Common myeloid progenitor, CD34-positive (primary cell): ENCODE data around the gene CDH9.
"Not testable (repeated sequence)": the region's sequence is repeated elsewhere in the genome, so short reads cannot be mapped to it uniquely, and the experiment has no call there.

Experiments used
- CTCF ChIA-PET: fragments of 350-600 bp; sonication (Branson Sonifier 250); formaldehyde crosslinking; loops from one replicate; lab custom pipeline; 2021; ENCODE audit warnings: antibody characterized with exemption; lab: Charles Lee
- POLR2A ChIA-PET: fragments of 350-600 bp; sonication (Branson Sonifier 250); formaldehyde crosslinking; loops from one replicate; lab custom pipeline; 2021; ENCODE audit warnings: antibody characterized with exemption; lab: Charles Lee
- DNase-seq, 3 donors: peaks; one replicate each; pipeline versions ENCODE4 v3.0.0 to v3.0.0-alpha.2; 2013
- H3K27ac ChIP-seq, 2 experiments: 1 replicate in 1 of 2; 2 replicates in 1 of 2; pipeline ENCODE4 v1.7.0; 2013; ENCODE audit warnings: inconsistent platforms in 2 of 2, low read length in 2 of 2, mild to moderate bottlenecking in 2 of 2, low read depth in 1 of 2, moderate library complexity in 1 of 2; ENCODE audit not compliant: severe bottlenecking in 2 of 2, insufficient read depth in 1 of 2, poor library complexity in 1 of 2
- H3K27me3 ChIP-seq, 5 experiments: replicated peaks in 2 of 5; 1 replicate in 3 of 5; 2 replicates in 2 of 5; pipeline versions ENCODE4 v1.6.1 to v1.7.0; 2013; ENCODE audit warnings: low read length in 4 of 5, mild to moderate bottlenecking in 2 of 5, moderate library complexity in 2 of 5, inconsistent platforms in 1 of 5; ENCODE audit not compliant: insufficient read depth in 5 of 5, control insufficient read depth in 4 of 5
- H3K36me3 ChIP-seq, 4 experiments: 1 replicate in 2 of 4; 2 replicates in 2 of 4; pipeline versions ENCODE4 v1.6.1 to v1.7.0; 2013; ENCODE audit warnings: low read length in 3 of 4, control low read depth in 1 of 4, mild to moderate bottlenecking in 1 of 4; ENCODE audit not compliant: control insufficient read depth in 4 of 4, insufficient read depth in 4 of 4
- H3K4me1 ChIP-seq, 4 experiments: 1 replicate in 3 of 4; 2 replicates in 1 of 4; pipeline versions ENCODE4 v1.6.1 to v1.7.1; 2013; ENCODE audit warnings: low read length in 3 of 4, mild to moderate bottlenecking in 3 of 4, control low read depth in 1 of 4, inconsistent platforms in 1 of 4, moderate library complexity in 1 of 4; ENCODE audit not compliant: control insufficient read depth in 4 of 4, insufficient read depth in 4 of 4; ENCODE audit errors: control extremely low read depth in 1 of 4
- H3K4me3 ChIP-seq, 7 experiments: 1 replicate in 4 of 7; 2 replicates in 3 of 7; pipeline versions ENCODE4 v1.5.1 to v1.7.0; 2013; ENCODE audit warnings: mild to moderate bottlenecking in 7 of 7, low read length in 6 of 7, moderate library complexity in 6 of 7, inconsistent platforms in 2 of 7, low read depth in 2 of 7, control low read depth in 1 of 7; ENCODE audit not compliant: insufficient read depth in 4 of 7, control insufficient read depth in 1 of 7; ENCODE audit errors: extremely low read depth in 1 of 7
- H3K9me3 ChIP-seq, 5 experiments: 1 replicate in 4 of 5; 2 replicates in 1 of 5; pipeline versions ENCODE4 v1.6.1 to v1.7.1; 2013; ENCODE audit warnings: low read length in 4 of 5, mild to moderate bottlenecking in 2 of 5, inconsistent platforms in 1 of 5, low read depth in 1 of 5, moderate library complexity in 1 of 5; ENCODE audit not compliant: control insufficient read depth in 4 of 5, insufficient read depth in 2 of 5; ENCODE audit errors: control extremely low read depth in 1 of 5
- WGBS: methylation state at CpG from one replicate; pipeline ENCODE4 v1.1.5; 2013; ENCODE audit not compliant: insufficient coverage; 5-methylcytosine and 5-hydroxymethylcytosine counted together

CDH9 gene

GRCh38 chr5:26877154-26877553 is 161.2 kb downstream of the CDH9 start:
- ChIA-PET CTCF (no interaction called here), POLR2A (no interaction called here)
- 90% methylated on average over 4 of the region's 4 CpGs for WGBS
- no peak overlapping the region for H3K27ac ChIP-seq
- H3K27me3 ChIP-seq, result no peaks in the 10 kb centered on the region
- H3K4me3 ChIP-seq, result no peak overlapping the region
- no peak for DNase-seq
- no peaks in the 10 kb centered on the region for H3K36me3 ChIP-seq
- H3K9me3 ChIP-seq, result no peaks in the 10 kb centered on the region
- H3K4me1 ChIP-seq, result no peaks in the 10 kb centered on the region

- H3K4me3 ChIP-seq, result no peak overlapping the region
- H3K36me3 ChIP-seq, result no peaks in the 10 kb centered on the region
- H3K27me3 ChIP-seq, result no peaks in the 10 kb centered on the region
- ChIA-PET CTCF (no interaction called here), POLR2A (no interaction called here)
- no peak for DNase-seq
- H3K4me1 ChIP-seq, result no peaks in the 10 kb centered on the region
- no CpG with 5 or more reads among the region's 3 CpGs for WGBS
- no peaks in the 10 kb centered on the region for H3K9me3 ChIP-seq
- no peak overlapping the region for H3K27ac ChIP-seq
Measured at GRCh38 chr5:26872337-26872736, 166.0 kb downstream of the CDH9 start.

GRCh38 chr5:26869781-26870180 is 168.6 kb downstream of the CDH9 start:
- DNase-seq, result no peak
- Histone ChIP-seq H3K4me1 (no peaks in the 10 kb centered on the region), H3K27ac (no peak overlapping the region), H3K4me3 (no peak overlapping the region), H3K27me3 (no peaks in the 10 kb centered on the region), H3K9me3 (no peaks in the 10 kb centered on the region), H3K36me3 (no peaks in the 10 kb centered on the region)
- 100% methylated on average over 1 of the region's 1 CpG for WGBS
- POLR2A ChIA-PET, result no interaction called here
- CTCF ChIA-PET, result no interaction called here

GRCh38 chr5:26868504-26868903 is 169.9 kb downstream of the CDH9 start:
- Histone ChIP-seq H3K4me1 (no peaks in the 10 kb centered on the region), H3K27me3 (no peaks in the 10 kb centered on the region), H3K4me3 (no peak overlapping the region), H3K9me3 (no peaks in the 10 kb centered on the region), H3K36me3 (no peaks in the 10 kb centered on the region), H3K27ac (no peak overlapping the region)
- ChIA-PET POLR2A (no interaction called here), CTCF (no interaction called here)
- no peak for DNase-seq
- WGBS, result 100% methylated on average over 2 of the region's 3 CpGs

GRCh38 chr5:26864061-26864460 is 174.3 kb downstream of the CDH9 start:
- Histone ChIP-seq H3K9me3 (no peaks in the 10 kb centered on the region), H3K4me1 (no peaks in the 10 kb centered on the region), H3K27ac (no peak overlapping the region), H3K27me3 (no peaks in the 10 kb centered on the region), H3K4me3 (no peak overlapping the region), H3K36me3 (no peaks in the 10 kb centered on the region)
- no peak for DNase-seq
- CTCF ChIA-PET, result no interaction called here
- POLR2A ChIA-PET, result no interaction called here
- WGBS, result 83% methylated on average over 1 of the region's 4 CpGs

- Histone ChIP-seq H3K9me3 (peaks cover 1 to 14% (median 5%) of the 10 kb centered on the region in 5 experiments), H3K36me3 (no peaks in the 10 kb centered on the region), H3K27me3 (no peaks in the 10 kb centered on the region), H3K4me3 (no peak overlapping the region), H3K27ac (no peak overlapping the region), H3K4me1 (no peaks in the 10 kb centered on the region)
- POLR2A ChIA-PET, result no interaction called here
- no peak for DNase-seq
- CTCF ChIA-PET, result no interaction called here
Measured at GRCh38 chr5:26856238-26856637, 182.1 kb downstream of the CDH9 start.

- not testable (repeated sequence) for H3K27ac ChIP-seq
- H3K9me3 ChIP-seq, result peaks cover 1 to 14% (median 5%) of the 10 kb centered on the region in 5 experiments
- 95% methylated on average over 6 of the region's 8 CpGs for WGBS
Measured at GRCh38 chr5:26852450-26852849, 185.9 kb downstream of the CDH9 start.

More at GRCh38 chr5:26852450-26852849, 185.9 kb downstream of the CDH9 start:
- H3K27me3 ChIP-seq, DNase-seq, CTCF ChIA-PET, H3K36me3 ChIP-seq, POLR2A ChIA-PET, H3K4me1 ChIP-seq, H3K4me3 ChIP-seq: not testable (repeated sequence)
